Measurements from ENCODE around the gene SART3. TPM values are rescaled to one million over a fixed set of nuclear protein-coding genes. Genes with fewer than 3 reads are reported as not detected.

Gene SART3
- total RNA-seq, 1 donor from 2014 or later: 44.8 TPM

- DNase-seq (no peak), ATAC-seq (no peak)
- Histone ChIP-seq H3K4me3 (no peak overlapping the region), H3K4me1 (no peaks in the 10 kb centered on the region), H3K27ac (no peak overlapping the region), H3K36me3 (no peaks in the 10 kb centered on the region), H3K9me3 (no peaks in the 10 kb centered on the region), H3K27me3 (peaks cover 5% of the 10 kb centered on the region)
- TF ChIP-seq CTCF (IDR thresholded peaks at IDR 0.05): no peak
- intact Hi-C loops (cut with DNase I): no loop called here
These were observed 85.6 kb downstream of the SART3 start for GRCh38 chr12:108475396-108475795.

GRCh38 chr12:108473400-108474055 is 87.4 kb downstream of the SART3 start:
- Histone ChIP-seq H3K27ac (no peak overlapping the region), H3K4me3 (no peak overlapping the region), H3K4me1 (no peaks in the 10 kb centered on the region), H3K36me3 (no peaks in the 10 kb centered on the region), H3K27me3 (peaks cover 6% of the 10 kb centered on the region), H3K9me3 (no peaks in the 10 kb centered on the region)
- DNase-seq (no peak), ATAC-seq (no peak)
- intact Hi-C loops (cut with DNase I): no loop called here
- TF ChIP-seq CTCF (IDR thresholded peaks at IDR 0.05): no peak

Other genes starting within 250 kb of the SART3 start
- gene CMKLR1, start 221.9 kb downstream of the SART3 start, total RNA-seq: 29.1 TPM
- 10.3 TPM for gene FICD, start 45.9 kb downstream of the SART3 start, total RNA-seq
- 138 TPM for gene ISCU, start 1.4 kb upstream of the SART3 start, total RNA-seq
- 43.8 TPM for gene TMEM119, start 36.9 kb upstream of the SART3 start, total RNA-seq
- 31.9 TPM for gene SELPLG, start 72.7 kb upstream of the SART3 start, total RNA-seq
- 257 TPM for gene CORO1C, start 170.3 kb upstream of the SART3 start, total RNA-seq

All from upper lobe of right lung (tissue), 1 donor.